Measurements from ENCODE around the gene WNT9A.

DNA sequence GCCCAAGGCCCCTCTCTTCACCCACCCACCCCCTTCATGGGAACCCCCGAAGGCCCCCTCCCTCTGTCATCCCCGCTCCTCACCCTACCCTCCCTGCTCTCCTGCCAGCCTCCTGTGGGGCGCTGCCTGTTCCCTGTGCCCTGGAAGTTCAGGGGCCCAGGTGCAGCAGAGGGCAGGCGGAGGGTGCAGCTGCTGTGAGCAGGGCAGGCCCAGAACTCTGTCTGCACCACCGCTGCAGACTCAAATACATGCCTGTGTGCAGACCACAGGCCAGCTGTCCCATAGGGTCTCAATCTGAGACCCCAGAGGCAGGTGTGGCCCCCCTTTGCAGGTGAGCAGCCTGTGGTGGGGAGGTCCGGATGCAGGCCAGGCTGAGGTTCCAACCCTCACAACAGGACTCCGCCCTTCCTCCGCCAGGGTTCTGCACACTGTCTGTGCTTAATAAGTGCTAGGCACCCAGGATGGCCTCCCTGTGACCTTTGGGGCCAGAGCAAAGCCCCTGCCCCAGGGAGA, 62.5 kb downstream of the WNT9A start:
- TF ChIP-seq, protein P1, sequence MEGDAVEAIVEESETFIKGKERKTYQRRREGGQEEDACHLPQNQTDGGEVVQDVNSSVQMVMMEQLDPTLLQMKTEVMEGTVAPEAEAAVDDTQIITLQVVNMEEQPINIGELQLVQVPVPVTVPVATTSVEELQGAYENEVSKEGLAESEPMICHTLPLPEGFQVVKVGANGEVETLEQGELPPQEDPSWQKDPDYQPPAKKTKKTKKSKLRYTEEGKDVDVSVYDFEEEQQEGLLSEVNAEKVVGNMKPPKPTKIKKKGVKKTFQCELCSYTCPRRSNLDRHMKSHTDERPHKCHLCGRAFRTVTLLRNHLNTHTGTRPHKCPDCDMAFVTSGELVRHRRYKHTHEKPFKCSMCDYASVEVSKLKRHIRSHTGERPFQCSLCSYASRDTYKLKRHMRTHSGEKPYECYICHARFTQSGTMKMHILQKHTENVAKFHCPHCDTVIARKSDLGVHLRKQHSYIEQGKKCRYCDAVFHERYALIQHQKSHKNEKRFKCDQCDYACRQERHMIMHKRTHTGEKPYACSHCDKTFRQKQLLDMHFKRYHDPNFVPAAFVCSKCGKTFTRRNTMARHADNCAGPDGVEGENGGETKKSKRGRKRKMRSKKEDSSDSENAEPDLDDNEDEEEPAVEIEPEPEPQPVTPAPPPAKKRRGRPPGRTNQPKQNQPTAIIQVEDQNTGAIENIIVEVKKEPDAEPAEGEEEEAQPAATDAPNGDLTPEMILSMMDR (conservative IDR thresholded peaks at IDR 0.05): no peak
- TF ChIP-seq ZFX (IDR thresholded peaks at IDR 0.05): no peak
